H1 (cell line): ENCODE measurements around the gene NLN. TPM values are rescaled to one million over a fixed set of nuclear protein-coding genes. Genes with fewer than 3 reads are reported as not detected.

Source experiments
- CTCF ChIA-PET: fragments of 300-600 bp; sonication (Branson Sonifier 250); formaldehyde crosslinking; loops from one replicate; lab custom pipeline; 2021; ENCODE audit not compliant: partially characterized antibody; lab: Charles Lee
- POLR2A ChIA-PET: fragments of 300-600 bp; sonication (Branson Sonifier 250); formaldehyde crosslinking; loops from one replicate; lab custom pipeline; 2021; ENCODE audit warnings: inconsistent platforms; ENCODE audit not compliant: partially characterized antibody; lab: Charles Lee
- DNase-seq, 2 experiments: peaks; one replicate each; pipeline versions ENCODE4 v3.0.0 to v3.0.0-alpha.2; 2010 to 2022; ENCODE audit warnings: low spot score in 2 of 2, low read depth in 1 of 2, mixed read lengths in 1 of 2
- FAIRE-seq: peaks from 2 replicates; lab custom pipeline; 2011; peaks lifted over from hg19 to GRCh38; lab: Jason Lieb, UNC
- H2AFZ ChIP-seq: 2 replicates; pipeline ENCODE4 v1.8.1; 2012; ENCODE audit warnings: low read length, inconsistent platforms
- H2AK5ac ChIP-seq: 2 replicates; pipeline ENCODE4 v1.6.1; 2013; ENCODE audit warnings: low read depth, low read length
- H2BK120ac ChIP-seq: replicated peaks from 2 replicates; pipeline ENCODE3; 2013; ENCODE audit warnings: low read depth, low read length, inconsistent platforms
- H2BK12ac ChIP-seq: 2 replicates; pipeline ENCODE4 v1.6.1; 2013; ENCODE audit warnings: low read depth, low read length
- H2BK15ac ChIP-seq: 2 replicates; pipeline ENCODE4 v1.6.1; 2013; ENCODE audit warnings: low read length
- H2BK20ac ChIP-seq: 2 replicates; pipeline ENCODE4 v1.6.1; 2013; ENCODE audit warnings: low read length
- H2BK5ac ChIP-seq: 2 replicates; pipeline ENCODE4 v1.6.1; 2013; ENCODE audit warnings: low read depth, low read length
- H3K14ac ChIP-seq: 2 replicates; pipeline ENCODE4 v1.6.1; 2013; ENCODE audit warnings: inconsistent platforms; ENCODE audit not compliant: insufficient read length
- H3K18ac ChIP-seq: 2 replicates; pipeline ENCODE4 v1.6.1; 2013; ENCODE audit warnings: low read length; ENCODE audit errors: extremely low read depth
- H3K23ac ChIP-seq: 2 replicates; pipeline ENCODE4 v1.6.1; 2013; ENCODE audit warnings: inconsistent platforms; ENCODE audit not compliant: insufficient read length
- H3K23me2 ChIP-seq: 2 replicates; pipeline ENCODE4 v1.6.1; 2013; ENCODE audit warnings: low read depth, low read length
- H3K27ac ChIP-seq: 2 replicates; pipeline ENCODE4 v1.6.1; 2011; ENCODE audit warnings: low read depth, low read length, inconsistent platforms
- H3K27me3 ChIP-seq, 4 experiments: replicated peaks in 1 of 4; 1 replicate in 1 of 4; 2 replicates in 3 of 4; pipeline versions ENCODE4 v1.6.1 to v1.8.1; 2011 to 2013; ENCODE audit warnings: low read length in 3 of 4, mild to moderate bottlenecking in 3 of 4, inconsistent platforms in 2 of 4, mixed read lengths in 2 of 4, moderate library complexity in 1 of 4; ENCODE audit not compliant: control insufficient read depth in 3 of 4, insufficient read depth in 3 of 4; ENCODE audit errors: extremely low read depth in 1 of 4
- H3K36me3 ChIP-seq, 4 experiments: 2 replicates each; pipeline versions ENCODE4 v1.6.1 to v1.8.1; 2011 to 2013; ENCODE audit warnings: mild to moderate bottlenecking in 4 of 4, low read length in 3 of 4, moderate library complexity in 2 of 4, control low read depth in 1 of 4, inconsistent platforms in 1 of 4; ENCODE audit not compliant: insufficient read depth in 4 of 4, control insufficient read depth in 2 of 4
- H3K4ac ChIP-seq: replicated peaks from 2 replicates; pipeline ENCODE3; 2013; ENCODE audit warnings: low read length, low read depth, mixed read lengths, inconsistent platforms; ENCODE audit not compliant: insufficient read length
- H3K4me1 ChIP-seq, 4 experiments: replicated peaks in 1 of 4; 1 replicate in 1 of 4; 2 replicates in 3 of 4; pipeline versions ENCODE4 v1.6.1 to v1.8.1; 2011 to 2013; ENCODE audit warnings: low read length in 3 of 4, inconsistent platforms in 2 of 4, mixed read lengths in 1 of 4; ENCODE audit not compliant: insufficient read depth in 4 of 4, control insufficient read depth in 3 of 4
- H3K4me2 ChIP-seq, 2 experiments: 2 replicates each; pipeline versions ENCODE4 v1.6.1 to v1.8.1; 2011 to 2013; ENCODE audit warnings: low read depth in 2 of 2, low read length in 2 of 2, control low read depth in 1 of 2, inconsistent platforms in 1 of 2, mild to moderate bottlenecking in 1 of 2; ENCODE audit not compliant: insufficient read depth in 1 of 2
- H3K4me3 ChIP-seq, 4 experiments: fragments of 200-600, 300-600 bp in 1 of 4; sonication (generic), shearing (Covaris generic), sonication (Bioruptor Twin) in 1 of 4; 2 replicates each; pipeline versions ENCODE4 v1.5.1 to v1.8.1; 2011 to 2016; ENCODE audit warnings: low read length in 4 of 4, low read depth in 3 of 4, control low read depth in 2 of 4, inconsistent platforms in 2 of 4, mild to moderate bottlenecking in 2 of 4, mixed read lengths in 1 of 4, moderate library complexity in 1 of 4; ENCODE audit not compliant: insufficient read depth in 2 of 4; ENCODE audit errors: extremely low read depth in 1 of 4
- H3K56ac ChIP-seq: replicated peaks from 2 replicates; pipeline ENCODE3; 2013; ENCODE audit warnings: low read depth, mild to moderate bottlenecking, mixed read lengths, low read length, inconsistent platforms; ENCODE audit not compliant: insufficient read length
- H3K79me1 ChIP-seq: 2 replicates; pipeline ENCODE4 v1.6.1; 2013; ENCODE audit warnings: low read depth, low read length, control low read depth
- H3K79me2 ChIP-seq, 2 experiments: 2 replicates each; pipeline versions ENCODE4 v1.6.1 to v1.8.1; 2012 to 2013; ENCODE audit warnings: low read length in 2 of 2, mild to moderate bottlenecking in 2 of 2, inconsistent platforms in 1 of 2; ENCODE audit not compliant: insufficient read depth in 2 of 2, control insufficient read depth in 1 of 2
- H3K9ac ChIP-seq, 4 experiments: replicated peaks in 1 of 4; 1 replicate in 1 of 4; 2 replicates in 3 of 4; pipeline versions ENCODE4 v1.6.1 to v1.8.1; 2011 to 2013; ENCODE audit warnings: low read depth in 3 of 4, low read length in 3 of 4, control low read depth in 2 of 4, mild to moderate bottlenecking in 2 of 4, moderate library complexity in 2 of 4, inconsistent platforms in 1 of 4; ENCODE audit errors: extremely low read depth in 1 of 4
- H3K9me3 ChIP-seq, 2 experiments: 2 replicates each; pipeline versions ENCODE4 v1.6.1 to v1.8.1; 2012 to 2013; ENCODE audit warnings: mild to moderate bottlenecking in 2 of 2, moderate library complexity in 2 of 2, control low read depth in 1 of 2, inconsistent platforms in 1 of 2, low read depth in 1 of 2, low read length in 1 of 2, mixed read lengths in 1 of 2; ENCODE audit not compliant: insufficient read depth in 2 of 2
- H4K20me1 ChIP-seq, 2 experiments: replicated peaks in 1 of 2; 2 replicates each; pipeline versions ENCODE3 to v1.8.1; 2011 to 2013; ENCODE audit warnings: inconsistent platforms in 2 of 2, low read length in 2 of 2, mild to moderate bottlenecking in 1 of 2; ENCODE audit not compliant: insufficient read depth in 2 of 2, control insufficient read depth in 1 of 2
- H4K5ac ChIP-seq: 2 replicates; pipeline ENCODE4 v1.6.1; 2013; ENCODE audit warnings: low read length, low read depth, mixed read lengths, inconsistent platforms; ENCODE audit not compliant: insufficient read length
- H4K8ac ChIP-seq: 2 replicates; pipeline ENCODE4 v1.8.0; 2013; ENCODE audit warnings: mild to moderate bottlenecking, moderate library complexity, low read length, inconsistent platforms; ENCODE audit not compliant: insufficient read depth; ENCODE audit errors: extremely low read depth
- H4K91ac ChIP-seq: replicated peaks from 2 replicates; pipeline ENCODE3; 2013; ENCODE audit warnings: low read length, mixed read lengths, inconsistent platforms; ENCODE audit not compliant: insufficient read length
- CHD1 ChIP-seq: IDR thresholded peaks from 2 replicates; pipeline ENCODE4 v1.6.1; 2012; ENCODE audit warnings: low read depth, low read length, improper control_type of control experiment
- CREB1 ChIP-seq: IDR thresholded peaks from 2 replicates; pipeline ENCODE4 v1.6.1; 2012; ENCODE audit warnings: inconsistent platforms
- E2F6 ChIP-seq: IDR thresholded peaks from 2 replicates; pipeline ENCODE4 v1.6.1; 2012; ENCODE audit warnings: inconsistent platforms
- GABPA ChIP-seq: IDR thresholded peaks from 2 replicates; pipeline ENCODE4 v1.6.1; 2011; ENCODE audit warnings: mild to moderate bottlenecking, low read length, moderate library complexity, borderline replicate concordance; ENCODE audit not compliant: insufficient read depth
- HDAC2 ChIP-seq, 2 experiments: fragments of 300-600 bp in 1 of 2; sonication (generic) in 1 of 2; IDR thresholded peaks; 2 replicates each; pipeline ENCODE4 v1.6.1; 2011 to 2012; ENCODE audit warnings: low read depth in 2 of 2, low read length in 2 of 2, mild to moderate bottlenecking in 2 of 2, moderate library complexity in 2 of 2, borderline replicate concordance in 1 of 2, inconsistent platforms in 1 of 2
- KDM5A ChIP-seq: fragments of 200-600 bp; IDR thresholded peaks from 2 replicates; pipeline ENCODE4 v1.7.1; 2012; ENCODE audit warnings: mild to moderate bottlenecking, low read length, inconsistent platforms, mixed read lengths
- SRF ChIP-seq: IDR thresholded peaks from 2 replicates; pipeline ENCODE4 v1.6.1; 2011; ENCODE audit warnings: mild to moderate bottlenecking, low read depth, low read length, moderate library complexity
- SUZ12 ChIP-seq: fragments of 200-600 bp; sonication (generic); IDR thresholded peaks from 2 replicates; pipeline ENCODE4 v1.6.1; 2012; ENCODE audit warnings: mild to moderate bottlenecking, inconsistent platforms, low read length, moderate library complexity, mixed read lengths
- TAF7 ChIP-seq: optimal IDR thresholded peaks from 2 replicates; pipeline ENCODE3; 2011; ENCODE audit warnings: low read depth, mild to moderate bottlenecking, inconsistent platforms, low read length, moderate library complexity, borderline replicate concordance
- YY1 ChIP-seq: IDR thresholded peaks from 2 replicates; pipeline ENCODE4 v1.6.1; 2011; ENCODE audit warnings: low read depth, mild to moderate bottlenecking, low read length
- WGBS, 2 experiments: shearing (Covaris generic) in 1 of 2; methylation state at CpG; one replicate each; pipeline versions ENCODE4 v1.1.6 to v1.1.7; 2013 to 2015; ENCODE audit warnings: low lambda C conversion rate in 2 of 2, mixed read lengths in 2 of 2, inconsistent platforms in 1 of 2, low coverage in 1 of 2, missing lambda C conversion rate in 1 of 2; ENCODE audit not compliant: insufficient replicate concordance in 2 of 2, insufficient coverage in 1 of 2, insufficient read length in 1 of 2; ENCODE audit errors: extremely low coverage in 1 of 2, missing lambda C conversion rate in 1 of 2; 5-methylcytosine and 5-hydroxymethylcytosine counted together
- polyA plus RNA-seq, 7 experiments: library from polyadenylated mRNA; depleted of rRNA in 3 of 7; stranded (reverse) in 5 of 7; unstranded in 2 of 7; fragments of >200 nt in 5 of 7; fragments of 200-250 nt in 2 of 7; gene quantifications; 1 replicate in 5 of 7; 2 replicates in 1 of 7; 4 replicates in 1 of 7; pipeline versions ENCODE4 v1.2.1 to v1.2.3, GENCODE V29; 2011 to 2013; ENCODE audit warnings: missing spikeins in 2 of 7, mixed read lengths in 2 of 7
- total RNA-seq: library from RNA; stranded (reverse); fragmentation: NEBNext Ultra II Directional; extraction: Animal tissue kit (Norgen Biotek cat#: 25700); gene quantifications from 2 replicates; pipeline ENCODE4 v1.2.1, GENCODE V29; 2021

The NLN gene
- total and polyA plus RNA-seq, 2 of the 8 experiments (the other 6 are each of a cell fraction or from before 2014, with no cell fraction given) = 46.7 to 192 TPM

- Histone ChIP-seq H2BK20ac (no peak overlapping the region), H3K23me2 (no peaks in the 10 kb centered on the region), H2AFZ (no peak overlapping the region), H3K27ac (no peak overlapping the region), H3K79me2 (peaks cover 16 to 95% of the 10 kb centered on the region in 2 experiments), H3K9me3 (no peaks in the 10 kb centered on the region), H2BK15ac (no peak overlapping the region), H3K4ac (no peak overlapping the region), H3K14ac (no peak overlapping the region), H2BK5ac (no peak overlapping the region), H4K5ac (no peak overlapping the region), H2BK12ac (no peak overlapping the region), H2AK5ac (no peak overlapping the region), H3K9ac (no peak overlapping the region), H3K56ac (no peak overlapping the region), H3K36me3 (no peaks in the 10 kb centered on the region), H4K91ac (no peak overlapping the region), H3K4me3 (no peak overlapping the region), H3K4me2 (no peak overlapping the region), H3K27me3 (peaks cover 0 to 1% (median 0%) of the 10 kb centered on the region in 4 experiments; a peak in 1 of 7 replicates), H3K4me1 (no peaks in the 10 kb centered on the region), H3K79me1 (0 out of 2 replicates have a peak, but pooled peaks cover 2% of the 10 kb centered on the region), H2BK120ac (no peak overlapping the region), H4K20me1 (peaks cover 4 to 7% of the 10 kb centered on the region in 2 experiments), H4K8ac (peak overlapping the region; percentile 41; the same call in 1 of the 2 replicates), H3K23ac (no peak overlapping the region), H3K18ac (no peak overlapping the region)
- no peak for FAIRE-seq
- CTCF ChIA-PET = interaction anchor here (1.2 kb wide), 1 partner anchor 569 kb away, joined by 3 read pairs; no protein-coding TSS in a partner anchor
- no peak for DNase-seq
- POLR2A ChIA-PET = interaction anchor here (0.6 to 0.9 kb wide), 2 partner anchors 15 to 328 kb away, joined by 3 read pairs; no protein-coding TSS in a partner anchor
- WGBS, 2 experiments = 93% methylated on average over 7 of the region's 7 CpGs; no CpG with 5 or more reads in 1 of the 2 experiments
- TF ChIP-seq HDAC2 (IDR thresholded peaks at IDR 0.05; ENCODE audit: borderline replicate concordance in 1 of 2, low read depth in 2 of 2, low read length in 2 of 2) (no peak), KDM5A (no peak), TAF7 (no peak), CHD1 (no peak), SRF (no peak), GABPA (no peak), SUZ12 (no peak), YY1 (no peak), E2F6 (no peak), CREB1 (no peak)
- TF ChIP-seq, all 59 proteins: peak for 0
Observed at GRCh38 chr5:65737842-65738241, 15.8 kb downstream of the NLN start.
